Stomach smooth muscle (tissue), 2 donors: ENCODE results near the gene THAP4.

ENCODE experiments used
- H3K27ac ChIP-seq: one replicate; pipeline ENCODE4 v1.7.0; 2013; ENCODE audit warnings: mild to moderate bottlenecking, low read length, inconsistent platforms
- H3K27me3 ChIP-seq, 2 donors: one replicate each; pipeline ENCODE4 v1.7.0; 2013; ENCODE audit warnings: low read length in 2 of 2; ENCODE audit not compliant: insufficient read depth in 2 of 2, control insufficient read depth in 1 of 2
- H3K36me3 ChIP-seq, 2 donors: one replicate each; pipeline ENCODE4 v1.7.0; 2013; ENCODE audit warnings: low read length in 2 of 2; ENCODE audit not compliant: control insufficient read depth in 2 of 2, insufficient read depth in 2 of 2
- H3K4me1 ChIP-seq: one replicate; pipeline ENCODE4 v1.7.0; 2013; ENCODE audit warnings: low read length; ENCODE audit not compliant: control insufficient read depth, insufficient read depth
- H3K4me3 ChIP-seq, 2 donors: one replicate each; pipeline ENCODE4 v1.7.0; 2013; ENCODE audit warnings: low read length in 2 of 2
- H3K9ac ChIP-seq, 2 donors: one replicate each; pipeline ENCODE4 v1.7.0; 2013; ENCODE audit warnings: low read length in 2 of 2, mild to moderate bottlenecking in 1 of 2
- H3K9me3 ChIP-seq, 2 donors: one replicate each; pipeline ENCODE4 v1.7.0; 2013; ENCODE audit warnings: low read length in 2 of 2; ENCODE audit not compliant: control insufficient read depth in 2 of 2
- donor health status: healthy.
- donor health status: Pancreatic carcinoma.

Gene THAP4

GRCh38 chr2:241618829-241619228, 18.1 kb downstream of the THAP4 start:
- no peak overlapping the region for H3K9ac ChIP-seq
- peaks cover 5% of the 10 kb centered on the region for H3K4me1 ChIP-seq
- H3K36me3 ChIP-seq, result no peaks in the 10 kb centered on the region
- no peak overlapping the region for H3K4me3 ChIP-seq
- no peak overlapping the region for H3K27ac ChIP-seq
- H3K9me3 ChIP-seq, result no peaks in the 10 kb centered on the region
- H3K27me3 ChIP-seq, result no peaks in the 10 kb centered on the region

GRCh38 chr2:241618296-241618805, 18.6 kb downstream of the THAP4 start:
- Histone ChIP-seq H3K4me3 (no peak overlapping the region), H3K4me1 (peaks cover 5% of the 10 kb centered on the region), H3K27ac (no peak overlapping the region), H3K9ac (no peak overlapping the region), H3K36me3 (no peaks in the 10 kb centered on the region), H3K27me3 (no peaks in the 10 kb centered on the region), H3K9me3 (no peaks in the 10 kb centered on the region)

GRCh38 chr2:241617431-241618154, 19.4 kb downstream of the THAP4 start:
- Histone ChIP-seq H3K9ac (no peak overlapping the region), H3K27ac (no peak overlapping the region), H3K9me3 (no peaks in the 10 kb centered on the region), H3K36me3 (no peaks in the 10 kb centered on the region), H3K4me3 (peak overlapping the region; percentile 16 to 40), H3K4me1 (peaks cover 7% of the 10 kb centered on the region), H3K27me3 (no peaks in the 10 kb centered on the region)

- peaks cover 7% of the 10 kb centered on the region for H3K4me1 ChIP-seq
- H3K9me3 ChIP-seq, result no peaks in the 10 kb centered on the region
- no peak overlapping the region for H3K27ac ChIP-seq
- no peaks in the 10 kb centered on the region for H3K27me3 ChIP-seq
- no peak overlapping the region for H3K9ac ChIP-seq
- H3K36me3 ChIP-seq, result no peaks in the 10 kb centered on the region
- no peak overlapping the region for H3K4me3 ChIP-seq
Measured at GRCh38 chr2:241616168-241617125, 20.5 kb downstream of the THAP4 start.

GRCh38 chr2:241615522-241616052, 21.4 kb downstream of the THAP4 start:
- Histone ChIP-seq H3K4me1 (peaks cover 9% of the 10 kb centered on the region), H3K36me3 (no peaks in the 10 kb centered on the region), H3K9ac (no peak overlapping the region), H3K4me3 (no peak overlapping the region), H3K27ac (no peak overlapping the region), H3K9me3 (no peaks in the 10 kb centered on the region), H3K27me3 (no peaks in the 10 kb centered on the region)

- peaks cover 11% of the 10 kb centered on the region for H3K4me1 ChIP-seq
Measured at GRCh38 chr2:241615041-241615440, 21.9 kb downstream of the THAP4 start.

GRCh38 chr2:241613017-241613780, 23.8 kb downstream of the THAP4 start:
- Histone ChIP-seq H3K27me3 (no peaks in the 10 kb centered on the region), H3K27ac (no peak overlapping the region), H3K4me3 (no peak overlapping the region), H3K4me1 (peaks cover 20% of the 10 kb centered on the region), H3K36me3 (no peaks in the 10 kb centered on the region), H3K9ac (no peak overlapping the region), H3K9me3 (no peaks in the 10 kb centered on the region)

More at GRCh38 chr2:241615041-241615440, 21.9 kb downstream of the THAP4 start:
- Histone ChIP-seq H3K36me3 (no peaks in the 10 kb centered on the region), H3K27me3 (no peaks in the 10 kb centered on the region), H3K27ac (no peak overlapping the region), H3K9me3 (no peaks in the 10 kb centered on the region), H3K4me3 (no peak overlapping the region), H3K9ac (no peak overlapping the region)

- H3K4me3 ChIP-seq, result peak overlapping the region in 1 of 2 donors; percentile 15
- H3K4me1 ChIP-seq, result peaks cover 15% of the 10 kb centered on the region
- H3K27ac ChIP-seq, result no peak overlapping the region
- no peak overlapping the region for H3K9ac ChIP-seq
- no peaks in the 10 kb centered on the region for H3K27me3 ChIP-seq
- no peaks in the 10 kb centered on the region for H3K36me3 ChIP-seq
- H3K9me3 ChIP-seq, result no peaks in the 10 kb centered on the region
Measured at GRCh38 chr2:241612156-241613016, 24.6 kb downstream of the THAP4 start.

GRCh38 chr2:241611062-241611461, 25.9 kb downstream of the THAP4 start:
- peaks cover 0 to 4% of the 10 kb centered on the region in 2 donors for H3K36me3 ChIP-seq
- H3K27me3 ChIP-seq, result no peaks in the 10 kb centered on the region
- H3K4me3 ChIP-seq, result no peak overlapping the region
- no peak overlapping the region for H3K27ac ChIP-seq
- H3K9ac ChIP-seq, result no peak overlapping the region
- H3K9me3 ChIP-seq, result no peaks in the 10 kb centered on the region
- H3K4me1 ChIP-seq, result peaks cover 15% of the 10 kb centered on the region
